Endometrial microvascular endothelial cells (primary cell): Measurements from ENCODE around the gene CCSER1. TPM values are rescaled to one million over a fixed set of nuclear protein-coding genes. Genes with fewer than 3 reads are reported as not detected.
"Not testable (repeated sequence)": the region's sequence is repeated elsewhere in the genome, so short reads cannot be mapped to it uniquely, and the experiment has no call there.

Source experiments
- in situ Hi-C: cut with HindIII; loops from 2 replicates; pipeline ENCODE4 v1.10.0; 2017; ENCODE audit warnings: low sequenced_read_pairs, low pct_unique_long_range_greater_than_20kb; ENCODE audit errors: inconsistent ontology term
- total RNA-seq: library from RNA; depleted of rRNA; stranded (reverse); fragments of >200 nt; gene quantifications from one replicate; pipeline ENCODE4 v1.2.3, GENCODE V29; 2015; ENCODE audit errors: inconsistent ontology term

CCSER1 gene
- total RNA-seq, 1 donor from 2014 or later, result 2.0 TPM

- in situ Hi-C loops, result not testable (repeated sequence)
These were observed 711.7 kb downstream of the CCSER1 start for GRCh38 chr4:90838859-90839258.

- in situ Hi-C loops, result no loop called here
These were observed 713.1 kb downstream of the CCSER1 start for GRCh38 chr4:90840291-90840690.

DNA sequence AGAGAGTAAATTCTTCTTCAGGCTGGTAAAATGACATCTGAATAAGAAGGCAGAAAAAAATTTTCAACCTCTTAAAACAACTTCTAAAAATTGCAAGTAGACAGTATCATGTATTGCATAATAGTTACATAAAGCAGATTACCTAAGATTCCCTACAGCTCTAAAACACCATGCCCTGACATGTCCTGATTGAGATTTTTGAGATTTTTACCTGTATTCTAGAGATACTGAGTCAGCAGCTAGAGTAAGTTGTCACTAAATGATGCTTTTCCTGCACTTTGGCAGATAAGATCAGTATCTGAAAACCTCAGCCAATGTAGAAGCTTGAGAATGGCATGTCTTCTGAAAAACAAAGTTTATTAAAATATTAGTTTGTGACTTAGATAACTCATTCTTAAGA lies 713.6 kb downstream of the CCSER1 start:
- in situ Hi-C loops, result no loop called here

DNA sequence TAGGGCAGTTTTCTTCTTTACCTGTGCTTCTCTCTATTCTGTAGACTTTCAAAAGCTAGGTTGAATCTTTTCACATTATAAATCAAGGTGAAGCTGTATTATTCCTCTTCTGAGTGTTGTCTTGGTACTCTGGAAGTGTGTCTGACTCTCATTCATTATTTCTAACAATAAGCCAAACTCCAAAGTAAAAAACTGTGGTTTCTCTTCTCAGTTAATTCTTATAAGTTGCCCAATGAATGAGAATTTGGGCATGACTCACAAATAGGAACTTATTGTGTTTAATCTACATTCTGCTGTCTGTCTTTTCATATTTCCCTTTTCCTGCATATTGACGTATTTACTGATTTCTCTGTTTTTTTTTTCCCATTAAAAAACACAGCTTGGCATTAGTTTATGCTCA lies 714.5 kb downstream of the CCSER1 start:
- in situ Hi-C loops, result no loop called here

DNA sequence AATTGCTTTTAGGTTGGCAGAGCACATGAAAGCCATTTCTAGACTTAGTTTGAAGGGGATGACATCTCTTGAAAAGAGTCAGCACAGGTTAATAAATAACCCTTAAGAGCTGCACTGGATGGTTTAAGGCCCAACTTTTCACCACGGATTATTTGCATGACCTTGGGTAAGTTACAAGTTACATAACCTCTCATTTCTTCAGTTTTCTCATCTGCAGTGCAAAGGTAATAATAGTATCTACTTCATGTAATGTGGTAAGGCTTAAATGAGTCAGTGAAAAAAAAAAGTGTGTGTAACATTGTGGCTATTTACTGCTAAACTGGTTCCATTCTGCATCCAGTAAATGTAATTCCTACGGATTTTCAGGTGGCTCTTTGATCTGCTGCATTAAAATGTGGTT lies 715.8 kb downstream of the CCSER1 start:
- in situ Hi-C loops, result no loop called here

DNA sequence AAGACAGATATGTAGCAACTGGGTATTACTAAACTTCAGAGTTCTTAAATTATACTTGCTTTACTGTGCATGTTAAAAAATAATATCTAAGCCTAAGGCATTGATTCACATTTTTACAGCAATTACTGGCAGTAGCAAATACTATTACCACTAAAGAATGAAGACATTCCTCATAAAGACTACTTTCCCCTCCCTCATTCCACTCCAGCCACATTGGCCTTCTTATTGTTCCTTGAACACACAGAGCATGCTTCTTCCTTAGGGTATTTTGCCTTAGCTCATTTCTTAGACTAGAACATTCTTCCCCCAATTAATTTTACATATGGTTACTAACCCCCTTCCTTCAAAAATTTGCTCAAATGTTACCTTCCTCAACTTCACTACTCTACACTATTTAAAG lies 717.0 kb downstream of the CCSER1 start:
- in situ Hi-C loops, result no loop called here

GRCh38 chr4:90845777-90846176 lies 718.6 kb downstream of the CCSER1 start:
- in situ Hi-C loops, result no loop called here

GRCh38 chr4:90852237-90852636 lies 725.0 kb downstream of the CCSER1 start:
- in situ Hi-C loops, result no loop called here

GRCh38 chr4:90855111-90855510 lies 727.9 kb downstream of the CCSER1 start:
- in situ Hi-C loops, result no loop called here

GRCh38 chr4:90857081-90857820 lies 730.1 kb downstream of the CCSER1 start:
- in situ Hi-C loops, result no loop called here

DNA sequence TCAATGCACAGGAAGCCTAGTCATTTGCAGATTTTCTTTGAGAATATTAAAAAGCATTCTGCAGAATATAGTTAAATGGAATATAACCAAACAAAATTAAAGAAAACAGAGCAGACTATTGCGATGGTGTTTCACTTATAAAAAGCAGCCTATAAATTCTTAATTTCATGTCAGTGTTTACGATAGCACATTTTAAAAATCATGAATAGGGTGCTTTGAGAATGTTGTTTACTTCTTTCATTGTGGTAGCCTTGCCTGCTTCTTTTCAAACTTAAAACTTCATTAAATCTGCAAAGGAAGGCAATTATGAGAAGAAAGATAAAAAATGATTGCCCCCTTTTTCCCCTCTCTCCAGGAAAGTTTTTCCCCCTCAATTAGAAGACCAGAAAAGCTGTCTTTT lies 748.6 kb downstream of the CCSER1 start:
- in situ Hi-C loops, result no loop called here

DNA sequence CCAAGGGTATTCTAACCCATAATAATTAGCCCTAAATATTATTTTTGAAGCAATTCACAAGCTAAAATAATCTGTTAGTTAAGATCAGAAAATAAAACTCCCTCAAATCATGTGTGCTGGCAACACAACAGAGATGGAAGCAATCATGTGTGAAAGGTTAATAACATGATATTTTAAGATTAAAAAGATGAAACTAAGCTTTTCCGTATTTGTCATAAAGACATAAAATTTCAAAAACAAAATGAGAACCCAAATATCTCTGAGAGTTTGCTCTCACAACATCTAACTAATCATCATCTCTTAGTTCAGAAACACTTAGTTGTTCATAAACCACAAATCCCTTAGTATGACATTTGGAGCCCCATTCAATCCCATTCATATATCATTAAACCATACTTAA lies 749.1 kb downstream of the CCSER1 start:
- in situ Hi-C loops, result no loop called here

- in situ Hi-C loops, result no loop called here
These were observed 756.3 kb downstream of the CCSER1 start for GRCh38 chr4:90883519-90883918.

GRCh38 chr4:90888571-90888970 lies 761.4 kb downstream of the CCSER1 start:
- in situ Hi-C loops, result no loop called here

DNA sequence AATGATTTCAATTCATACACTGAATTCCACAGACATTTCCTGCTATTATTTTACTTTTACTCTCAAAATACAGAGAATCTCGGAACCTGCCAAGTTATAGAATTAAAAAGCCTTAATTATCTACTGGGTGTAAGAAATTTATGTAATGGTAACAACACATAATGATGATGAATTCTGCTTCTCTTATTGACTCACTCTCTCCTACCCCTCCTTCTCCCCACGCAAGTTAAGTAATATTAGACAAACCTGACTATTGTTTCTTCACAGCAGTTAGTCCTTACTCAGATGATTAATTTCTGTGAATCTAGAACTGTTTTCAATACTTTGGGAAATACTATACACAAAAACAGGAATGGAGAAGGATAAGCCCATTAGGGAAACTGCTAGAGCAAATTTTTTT lies 762.0 kb downstream of the CCSER1 start:
- in situ Hi-C loops, result no loop called here

DNA sequence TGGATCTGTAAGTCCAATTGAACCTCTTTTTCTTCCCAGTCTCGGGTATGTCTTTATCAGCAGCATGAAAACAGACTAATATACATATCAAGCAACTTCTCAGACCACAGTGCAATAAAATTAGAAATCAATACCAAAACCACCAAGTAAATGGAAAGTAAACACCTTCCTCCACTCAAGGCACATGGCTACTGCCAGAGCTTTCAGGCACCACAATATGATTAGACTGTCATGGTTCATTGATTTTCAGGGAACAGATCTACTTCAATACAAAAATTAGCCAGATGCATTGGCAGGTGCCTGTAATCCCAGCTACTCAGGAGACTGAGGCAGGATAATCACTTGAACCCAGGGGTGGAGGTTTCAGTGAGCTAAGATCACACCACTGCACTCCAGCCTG lies 776.2 kb downstream of the CCSER1 start:
- in situ Hi-C loops, result not testable (repeated sequence)

- in situ Hi-C loops, result no loop called here
These were observed 776.8 kb downstream of the CCSER1 start for GRCh38 chr4:90904021-90904420.

DNA sequence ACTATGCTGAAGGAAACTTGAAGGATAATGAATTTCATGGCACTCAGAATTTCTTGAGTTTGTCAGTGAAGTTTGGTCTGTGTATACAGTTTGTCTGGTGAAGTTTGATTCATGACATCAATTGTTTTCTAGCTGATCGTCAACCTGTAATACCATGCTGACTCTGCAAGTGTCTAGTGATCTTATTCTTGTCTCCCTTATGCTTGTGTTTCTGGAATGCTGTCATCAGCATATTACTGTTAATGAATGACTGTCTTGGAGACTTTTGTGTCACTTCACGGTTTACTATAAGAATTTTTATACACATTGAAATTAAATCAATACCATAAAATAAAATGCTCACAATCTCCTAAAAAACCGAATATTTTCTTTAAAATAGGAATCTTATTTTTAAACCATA lies 779.0 kb downstream of the CCSER1 start:
- in situ Hi-C loops, result no loop called here

DNA sequence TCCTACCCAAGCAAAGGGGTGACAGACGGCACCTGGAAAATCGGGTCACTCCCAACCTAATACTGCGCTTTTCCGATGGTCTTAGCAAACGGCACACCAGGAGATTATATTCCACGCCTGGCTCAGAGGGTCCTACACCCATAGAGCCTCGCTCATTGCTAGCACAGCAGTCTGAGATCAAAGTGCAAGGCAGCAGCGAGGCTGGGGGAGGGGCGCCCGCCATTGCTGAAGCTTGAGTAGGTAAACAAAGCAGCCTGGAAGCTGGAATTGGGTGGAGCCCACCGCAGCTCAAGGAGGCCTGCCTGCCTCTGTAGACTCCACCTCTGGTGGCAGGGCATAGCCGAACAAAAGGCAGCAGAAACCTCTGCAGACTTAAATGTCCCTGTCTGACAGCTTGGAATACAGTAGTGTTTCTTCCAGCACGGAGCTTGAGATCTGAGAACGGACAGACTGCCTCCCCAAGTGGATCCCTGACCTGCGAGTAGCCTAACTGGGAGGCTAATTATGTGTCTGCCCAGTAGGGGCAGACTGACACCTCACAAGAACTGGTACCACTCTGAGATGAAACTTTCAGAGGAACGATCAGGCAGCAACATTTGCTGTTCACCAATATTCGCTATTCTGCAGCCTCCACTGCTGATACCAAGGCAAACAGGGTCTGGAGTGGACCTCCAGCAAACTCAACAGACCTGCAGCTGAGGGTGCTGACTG lies 784.7 kb downstream of the CCSER1 start:
- in situ Hi-C loops, result not testable (repeated sequence)

- in situ Hi-C loops, result no loop called here
These were observed 795.0 kb downstream of the CCSER1 start for GRCh38 chr4:90922174-90922573.

DNA sequence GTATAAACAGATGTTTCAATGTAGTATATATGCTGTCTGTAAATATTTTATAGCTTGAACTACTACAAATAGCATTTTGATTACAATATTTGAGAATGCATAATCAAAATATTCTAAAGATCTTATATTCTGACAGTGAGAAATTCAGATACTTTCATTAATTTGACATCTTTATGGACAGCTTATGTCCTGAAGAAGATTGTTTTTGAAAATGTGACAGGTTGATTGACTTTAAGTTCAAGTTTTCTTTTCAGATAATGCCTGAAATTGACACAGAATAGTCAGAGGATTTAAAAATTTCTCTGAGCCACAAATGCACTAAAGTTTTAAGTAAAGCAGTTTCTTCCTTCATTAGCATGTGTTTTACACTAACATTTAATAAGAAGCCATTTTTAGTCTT lies 799.8 kb downstream of the CCSER1 start:
- in situ Hi-C loops, result no loop called here
